Measurements from ENCODE around the gene EIF4G3. TPM values are rescaled to one million over a fixed set of nuclear protein-coding genes. Genes with fewer than 3 reads are reported as not detected.

The EIF4G3 gene
- total RNA-seq, 1 experiment from 2014 or later, result 86.8 TPM

- H3K4me1 ChIP-seq (ENCODE audit: insufficient read depth, low read length, poor library complexity, severe bottlenecking), result no peaks in the 10 kb centered on the region
- H3K4me3 ChIP-seq (ENCODE audit: low read depth, low read length, poor library complexity, severe bottlenecking), result no peak overlapping the region
- TF ChIP-seq, protein P1, sequence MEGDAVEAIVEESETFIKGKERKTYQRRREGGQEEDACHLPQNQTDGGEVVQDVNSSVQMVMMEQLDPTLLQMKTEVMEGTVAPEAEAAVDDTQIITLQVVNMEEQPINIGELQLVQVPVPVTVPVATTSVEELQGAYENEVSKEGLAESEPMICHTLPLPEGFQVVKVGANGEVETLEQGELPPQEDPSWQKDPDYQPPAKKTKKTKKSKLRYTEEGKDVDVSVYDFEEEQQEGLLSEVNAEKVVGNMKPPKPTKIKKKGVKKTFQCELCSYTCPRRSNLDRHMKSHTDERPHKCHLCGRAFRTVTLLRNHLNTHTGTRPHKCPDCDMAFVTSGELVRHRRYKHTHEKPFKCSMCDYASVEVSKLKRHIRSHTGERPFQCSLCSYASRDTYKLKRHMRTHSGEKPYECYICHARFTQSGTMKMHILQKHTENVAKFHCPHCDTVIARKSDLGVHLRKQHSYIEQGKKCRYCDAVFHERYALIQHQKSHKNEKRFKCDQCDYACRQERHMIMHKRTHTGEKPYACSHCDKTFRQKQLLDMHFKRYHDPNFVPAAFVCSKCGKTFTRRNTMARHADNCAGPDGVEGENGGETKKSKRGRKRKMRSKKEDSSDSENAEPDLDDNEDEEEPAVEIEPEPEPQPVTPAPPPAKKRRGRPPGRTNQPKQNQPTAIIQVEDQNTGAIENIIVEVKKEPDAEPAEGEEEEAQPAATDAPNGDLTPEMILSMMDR (conservative IDR thresholded peaks at IDR 0.05; ENCODE audit: low read depth, low read length), result no peak
- TF ChIP-seq EZH2 (IDR thresholded peaks at IDR 0.05; ENCODE audit: borderline replicate concordance, low read depth, low read length, poor library complexity, severe bottlenecking), result no peak
- no peaks in the 10 kb centered on the region for H3K9me3 ChIP-seq (ENCODE audit: low read depth, low read length, poor library complexity, severe bottlenecking)
- no peak overlapping the region for H3K27ac ChIP-seq (ENCODE audit: low read depth, low read length, poor library complexity, severe bottlenecking)
- no peak for DNase-seq (ENCODE audit: low spot score)
- ChIA-PET CTCF (interaction anchor here (0.6 kb wide), 1 partner anchor 365 kb away, joined by 3 read pairs; no protein-coding TSS in a partner anchor), POLR2A (ENCODE audit: low non-redundant PET) (no interaction called here)
- no peaks in the 10 kb centered on the region for H3K27me3 ChIP-seq (replicated peaks; ENCODE audit: insufficient read depth, low read depth, low read length, poor library complexity)
- no TSS peak for BruUV-seq (replicated peaks)
- intact Hi-C loops (cut with micrococcal nuclease; ENCODE audit: unreplicated experiment), result no loop called here
- H3K36me3 ChIP-seq (ENCODE audit: insufficient read depth, low read length, poor library complexity, severe bottlenecking), result peaks cover 10% of the 10 kb centered on the region
Measured at GRCh38 chr1:20830378-20830777, 346.3 kb downstream of the EIF4G3 start.

- H3K27ac ChIP-seq (ENCODE audit: low read depth, low read length, poor library complexity, severe bottlenecking), result no peak overlapping the region
- no peak for TF ChIP-seq EZH2 (IDR thresholded peaks at IDR 0.05; ENCODE audit: borderline replicate concordance, low read depth, low read length, poor library complexity, severe bottlenecking)
- TF ChIP-seq, protein P1 (conservative IDR thresholded peaks at IDR 0.05; ENCODE audit: low read depth, low read length), result no peak
- POLR2A ChIA-PET (ENCODE audit: low non-redundant PET), result no interaction called here
- intact Hi-C loops (cut with micrococcal nuclease; ENCODE audit: unreplicated experiment), result no loop called here
- H3K36me3 ChIP-seq (ENCODE audit: insufficient read depth, low read length, poor library complexity, severe bottlenecking), result peaks cover 10% of the 10 kb centered on the region
- CTCF ChIA-PET, result interaction anchor here (0.6 kb wide), 1 partner anchor 365 kb away, joined by 3 read pairs; no protein-coding TSS in a partner anchor
- H3K4me3 ChIP-seq (ENCODE audit: low read depth, low read length, poor library complexity, severe bottlenecking), result no peak overlapping the region
- H3K4me1 ChIP-seq (ENCODE audit: insufficient read depth, low read length, poor library complexity, severe bottlenecking), result no peaks in the 10 kb centered on the region
- BruUV-seq (replicated peaks), result no TSS peak
- no peaks in the 10 kb centered on the region for H3K27me3 ChIP-seq (replicated peaks; ENCODE audit: insufficient read depth, low read depth, low read length, poor library complexity)
- no peaks in the 10 kb centered on the region for H3K9me3 ChIP-seq (ENCODE audit: low read depth, low read length, poor library complexity, severe bottlenecking)
- DNase-seq (ENCODE audit: low spot score), result no peak
Measured at GRCh38 chr1:20829946-20830345, 346.8 kb downstream of the EIF4G3 start.

DNA sequence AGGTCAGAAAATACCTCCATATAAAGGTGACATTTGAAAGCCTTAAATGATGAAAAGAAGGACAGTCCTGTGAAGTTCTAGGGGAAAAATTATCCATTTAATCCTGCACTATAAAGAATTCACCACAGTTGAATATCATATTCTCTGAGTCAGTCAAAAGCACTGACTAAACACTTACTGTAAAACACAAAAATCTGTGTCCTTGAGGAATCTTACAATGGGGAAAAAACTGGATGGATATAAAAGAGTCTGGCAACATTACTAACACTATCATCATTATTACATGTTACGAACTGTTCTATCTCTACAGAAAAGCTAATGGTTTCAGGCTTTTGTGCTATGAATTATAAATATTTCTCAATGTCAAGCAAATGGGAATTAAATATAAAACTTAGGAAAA is 347.2 kb downstream of the EIF4G3 start:
- no peak overlapping the region for H3K27ac ChIP-seq (ENCODE audit: low read depth, low read length, poor library complexity, severe bottlenecking)
- POLR2A ChIA-PET (ENCODE audit: low non-redundant PET), result no interaction called here
- H3K9me3 ChIP-seq (ENCODE audit: low read depth, low read length, poor library complexity, severe bottlenecking), result no peaks in the 10 kb centered on the region
- H3K27me3 ChIP-seq (replicated peaks; ENCODE audit: insufficient read depth, low read depth, low read length, poor library complexity), result no peaks in the 10 kb centered on the region
- H3K36me3 ChIP-seq (ENCODE audit: insufficient read depth, low read length, poor library complexity, severe bottlenecking), result peaks cover 10% of the 10 kb centered on the region
- no peak overlapping the region for H3K4me3 ChIP-seq (ENCODE audit: low read depth, low read length, poor library complexity, severe bottlenecking)
- no peaks in the 10 kb centered on the region for H3K4me1 ChIP-seq (ENCODE audit: insufficient read depth, low read length, poor library complexity, severe bottlenecking)
- intact Hi-C loops (cut with micrococcal nuclease; ENCODE audit: unreplicated experiment), result no loop called here
- CTCF ChIA-PET, result no interaction called here
- no peak for DNase-seq (ENCODE audit: low spot score)
- TF ChIP-seq, protein P1 (conservative IDR thresholded peaks at IDR 0.05; ENCODE audit: low read depth, low read length), result no peak
- no peak for TF ChIP-seq EZH2 (IDR thresholded peaks at IDR 0.05; ENCODE audit: borderline replicate concordance, low read depth, low read length, poor library complexity, severe bottlenecking)
- BruUV-seq (replicated peaks), result no TSS peak

All from A673 (cell line).